Keratinocyte (primary cell): ENCODE measurements around the gene STOX2. TPM values are rescaled to one million over a fixed set of nuclear protein-coding genes. Genes with fewer than 3 reads are reported as not detected.

Source experiments
- DNase-seq: peaks from one replicate; pipeline ENCODE4 v3.0.0-alpha.2; 2011; ENCODE audit warnings: low read depth, missing footprints, low spot score
- FAIRE-seq: peaks from 2 replicates; lab custom pipeline; 2011; peaks lifted over from hg19 to GRCh38; lab: Jason Lieb, UNC
- H2AFZ ChIP-seq: 2 replicates; pipeline ENCODE4 v1.6.0; 2012; ENCODE audit warnings: low read length, control low read depth, inconsistent platforms; ENCODE audit not compliant: control insufficient read depth
- H3K27ac ChIP-seq: 2 replicates; pipeline ENCODE4 v1.5.1; 2011; ENCODE audit warnings: low read length; ENCODE audit not compliant: control insufficient read depth, insufficient read depth
- H3K27me3 ChIP-seq: 3 replicates; pipeline ENCODE4 v1.6.0; 2011; ENCODE audit warnings: low read length; ENCODE audit not compliant: control insufficient read depth, insufficient read depth; ENCODE audit errors: extremely low read depth
- H3K36me3 ChIP-seq, 2 experiments: 2 replicates in 1 of 2; 3 replicates in 1 of 2; pipeline ENCODE4 v1.5.1; 2011; ENCODE audit warnings: low read length in 2 of 2, mild to moderate bottlenecking in 1 of 2; ENCODE audit not compliant: control insufficient read depth in 2 of 2, insufficient read depth in 2 of 2; ENCODE audit errors: extremely low read depth in 1 of 2
- H3K4me1 ChIP-seq: 3 replicates; pipeline ENCODE4 v1.5.1; 2011; ENCODE audit warnings: low read length; ENCODE audit not compliant: control insufficient read depth, insufficient read depth; ENCODE audit errors: extremely low read depth
- H3K4me2 ChIP-seq: 3 replicates; pipeline ENCODE4 v1.6.0; 2011; ENCODE audit warnings: low read depth, low read length; ENCODE audit not compliant: control insufficient read depth, insufficient read depth; ENCODE audit errors: extremely low read depth
- H3K4me3 ChIP-seq, 3 experiments: fragments of 200-600 bp in 1 of 3; sonication (generic) in 1 of 3; 2 replicates in 2 of 3; 3 replicates in 1 of 3; pipeline ENCODE4 v1.5.1; 2011 to 2016; ENCODE audit warnings: low read length in 3 of 3, mild to moderate bottlenecking in 3 of 3, control low read depth in 2 of 3, inconsistent platforms in 1 of 3, low read depth in 1 of 3, mixed read lengths in 1 of 3, mixed run types in 1 of 3, moderate library complexity in 1 of 3; ENCODE audit not compliant: control insufficient read depth in 2 of 3, insufficient read depth in 2 of 3; ENCODE audit errors: extremely low read depth in 1 of 3
- H3K79me2 ChIP-seq: 2 replicates; pipeline ENCODE4 v1.6.0; 2012; ENCODE audit warnings: low read length; ENCODE audit not compliant: control insufficient read depth, insufficient read depth
- H3K9ac ChIP-seq: 3 replicates; pipeline ENCODE4 v1.6.0; 2011; ENCODE audit warnings: low read length; ENCODE audit not compliant: control insufficient read depth, insufficient read depth; ENCODE audit errors: extremely low read depth
- H3K9me1 ChIP-seq: 3 replicates; pipeline ENCODE4 v1.6.0; 2011; ENCODE audit warnings: low read length; ENCODE audit not compliant: control insufficient read depth, insufficient read depth; ENCODE audit errors: extremely low read depth
- H3K9me3 ChIP-seq: 2 replicates; pipeline ENCODE4 v1.5.1; 2012; ENCODE audit warnings: low read depth, low read length; ENCODE audit not compliant: control insufficient read depth
- H4K20me1 ChIP-seq: 3 replicates; pipeline ENCODE4 v1.6.0; 2011; ENCODE audit warnings: low read length; ENCODE audit not compliant: control insufficient read depth, insufficient read depth; ENCODE audit errors: extremely low read depth
- CTCF ChIP-seq, 3 experiments: IDR thresholded peaks in 1 of 3; conservative IDR thresholded peaks in 1 of 3; optimal IDR thresholded peaks in 1 of 3; 2 replicates in 2 of 3; 3 replicates in 1 of 3; pipeline versions ENCODE3 to v1.5.1; 2011; ENCODE audit warnings: low read length in 3 of 3, mild to moderate bottlenecking in 3 of 3, moderate library complexity in 2 of 3, control low read depth in 1 of 3, inconsistent platforms in 1 of 3; ENCODE audit not compliant: insufficient read depth in 2 of 3; ENCODE audit errors: extremely low read depth in 1 of 3
- EZH2 ChIP-seq: IDR thresholded peaks from one replicate; pipeline ENCODE4 v1.6.1; 2012; ENCODE audit warnings: inconsistent platforms, mild to moderate bottlenecking, low read length, moderate library complexity
- dilution Hi-C: fragments of 300-500 bp; cut with MboI; formaldehyde crosslinking; loops from one replicate; pipeline ENCODE4 v1.7.0; 2020; ENCODE audit warnings: low sequenced_read_pairs; ENCODE audit not compliant: extremely low pct_ligation_motif_present
- polyA plus RNA-seq, 5 experiments: library from polyadenylated mRNA; depleted of rRNA in 3 of 5; stranded (reverse) in 3 of 5; stranded (forward) in 1 of 5; unstranded in 1 of 5; fragments of >200 nt; gene quantifications; 1 replicate in 1 of 5; 2 replicates in 3 of 5; 3 replicates in 1 of 5; pipeline versions ENCODE4 v1.2.1 to v1.2.3, GENCODE V29; 2011 to 2012; ENCODE audit warnings: missing spikeins in 2 of 5, low read depth in 1 of 5, low replicate concordance in 1 of 5

Gene STOX2
- polyA plus RNA-seq, 1 donor (not counting 4 experiments of a cell fraction or from before 2014, with no cell fraction given), result 1.6 TPM

DNA sequence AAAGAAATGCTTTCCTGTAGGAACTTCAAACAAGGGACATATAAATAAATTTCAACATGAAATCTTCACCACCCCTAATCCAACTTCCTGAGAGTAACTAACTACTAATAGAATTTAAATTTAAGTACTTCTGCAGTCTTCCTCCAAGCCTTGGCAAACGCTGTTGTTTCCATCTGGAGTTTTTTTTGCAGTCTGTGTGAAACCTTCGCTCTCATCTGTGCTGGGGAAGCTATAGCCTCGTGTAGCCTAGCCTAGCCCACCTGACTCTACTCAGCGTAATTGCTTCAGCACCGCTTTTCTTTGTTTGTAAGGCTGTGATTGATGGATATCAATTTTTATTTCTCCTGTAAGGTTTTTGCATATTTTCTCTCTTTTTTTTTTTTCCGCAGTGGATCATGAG, 30.9 kb downstream of the STOX2 start:
- Histone ChIP-seq H3K27ac (no peak overlapping the region), H3K4me3 (no peak overlapping the region), H2AFZ (no peak overlapping the region), H3K27me3 (no peaks in the 10 kb centered on the region), H3K4me1 (no peaks in the 10 kb centered on the region), H3K79me2 (no peaks in the 10 kb centered on the region), H4K20me1 (no peaks in the 10 kb centered on the region), H3K36me3 (no peaks in the 10 kb centered on the region), H3K9me3 (no peaks in the 10 kb centered on the region), H3K9ac (no peak overlapping the region), H3K4me2 (no peak overlapping the region), H3K9me1 (no peaks in the 10 kb centered on the region)
- FAIRE-seq (no peak), DNase-seq (no peak)
- dilution Hi-C loops, result no loop called here
- no peak for TF ChIP-seq EZH2
- TF ChIP-seq CTCF (optimal IDR thresholded peaks at IDR 0.05 in 1 of 3, IDR thresholded peaks at IDR 0.05 in 1 of 3, conservative IDR thresholded peaks at IDR 0.05 in 1 of 3; ENCODE audit: extremely low read depth in 1 of 3, insufficient read depth in 2 of 3, low read length in 3 of 3), result no peak

GRCh38 chr4:183936574-183937345, 31.7 kb downstream of the STOX2 start:
- Histone ChIP-seq H3K27me3 (no peaks in the 10 kb centered on the region), H3K9me3 (no peaks in the 10 kb centered on the region), H3K36me3 (no peaks in the 10 kb centered on the region), H3K4me1 (no peaks in the 10 kb centered on the region), H3K79me2 (no peaks in the 10 kb centered on the region), H3K4me2 (no peak overlapping the region), H2AFZ (no peak overlapping the region), H3K9me1 (no peaks in the 10 kb centered on the region), H3K4me3 (no peak overlapping the region), H4K20me1 (no peaks in the 10 kb centered on the region), H3K9ac (no peak overlapping the region), H3K27ac (no peak overlapping the region)
- no peak for FAIRE-seq
- TF ChIP-seq EZH2 (no peak), CTCF (optimal IDR thresholded peaks at IDR 0.05 in 1 of 3, IDR thresholded peaks at IDR 0.05 in 1 of 3, conservative IDR thresholded peaks at IDR 0.05 in 1 of 3; ENCODE audit: extremely low read depth in 1 of 3, insufficient read depth in 2 of 3, low read length in 3 of 3) (no peak)
- DNase-seq, result no peak
- dilution Hi-C loops, result no loop called here
